ENCODE measurements around the gene DOCK8.
"Not testable (repeated sequence)": the region's sequence is repeated elsewhere in the genome, so short reads cannot be mapped to it uniquely, and the experiment has no call there.

Gene DOCK8

GRCh38 chr9:214648-215493, at the start of gene DOCK8:
TSS of gene DOCK8 (plus strand) at chr9:214865. CDS start at chr9:214977, 112 bp downstream.
- peak; percentile 40 for DNase-seq

GRCh38 chr9:169757-170156, 44.9 kb upstream of the DOCK8 start:
- DNase-seq = not testable (repeated sequence)

GRCh38 chr9:178140-178825, 36.4 kb upstream of the DOCK8 start:
- not testable (repeated sequence) for DNase-seq

- peak; percentile 95 for DNase-seq
Observed at GRCh38 chr9:178970-179383, 35.7 kb upstream of the DOCK8 start, which contains the start of gene ZNG1A. TSS of gene ZNG1A (minus strand) at chr9:179056. CDS start at chr9:178969, 87 bp downstream.

- DNase-seq = not testable (repeated sequence)
Observed at GRCh38 chr9:199601-200000, 15.1 kb upstream of the DOCK8 start.

GRCh38 chr9:206481-206880, 8.2 kb upstream of the DOCK8 start:
- DNase-seq = no peak

DNA sequence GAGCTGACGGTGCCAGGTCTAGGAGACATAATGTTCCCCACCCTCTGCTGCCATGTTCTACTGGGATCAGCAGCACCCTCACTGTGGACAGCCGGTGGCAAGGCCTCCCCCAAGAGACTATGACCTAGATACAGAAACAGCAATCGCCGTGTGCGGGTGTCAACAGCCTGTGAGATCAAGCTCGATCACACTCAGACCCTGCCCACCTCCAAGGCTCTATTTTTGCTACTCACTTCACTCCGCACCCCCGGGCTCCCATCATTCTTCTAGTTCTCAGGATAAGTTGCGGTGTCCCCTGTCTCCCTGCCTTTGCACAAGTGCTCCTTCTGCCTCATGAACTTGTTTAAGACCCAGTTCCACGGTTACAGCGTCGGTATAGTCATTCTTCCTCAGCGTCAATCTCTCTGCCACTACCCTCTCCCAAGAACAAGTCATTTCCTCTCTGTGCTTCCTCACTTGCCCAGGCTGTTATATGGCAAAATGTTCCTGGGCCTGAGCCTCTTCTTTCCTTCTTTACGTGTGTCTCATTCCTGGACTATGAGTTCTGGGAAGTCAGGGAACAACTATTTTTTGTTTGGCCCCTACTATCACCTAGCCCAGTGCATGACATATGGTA, 5.4 kb upstream of the DOCK8 start:
- DNase-seq = no peak

DNA sequence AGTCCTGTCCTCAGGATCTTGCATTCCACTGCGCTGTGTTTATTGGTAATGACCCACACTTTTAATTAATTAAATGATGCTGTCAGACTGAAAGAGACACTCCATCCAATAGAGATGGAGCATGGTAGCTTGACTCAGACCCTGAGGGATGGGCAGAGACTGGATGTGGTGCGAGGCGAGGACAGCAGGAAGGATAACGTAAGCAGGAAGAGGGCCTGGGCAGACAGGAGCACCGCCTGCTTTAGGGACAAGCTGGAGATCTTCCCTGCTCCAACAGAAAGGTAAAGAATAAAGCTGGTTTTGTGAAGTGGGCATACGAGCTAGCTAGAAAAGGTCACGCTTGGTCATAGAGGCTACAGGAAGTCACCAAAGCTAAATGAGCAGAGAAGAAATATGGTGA, 3.6 kb upstream of the DOCK8 start:
- no peak for DNase-seq

DNA sequence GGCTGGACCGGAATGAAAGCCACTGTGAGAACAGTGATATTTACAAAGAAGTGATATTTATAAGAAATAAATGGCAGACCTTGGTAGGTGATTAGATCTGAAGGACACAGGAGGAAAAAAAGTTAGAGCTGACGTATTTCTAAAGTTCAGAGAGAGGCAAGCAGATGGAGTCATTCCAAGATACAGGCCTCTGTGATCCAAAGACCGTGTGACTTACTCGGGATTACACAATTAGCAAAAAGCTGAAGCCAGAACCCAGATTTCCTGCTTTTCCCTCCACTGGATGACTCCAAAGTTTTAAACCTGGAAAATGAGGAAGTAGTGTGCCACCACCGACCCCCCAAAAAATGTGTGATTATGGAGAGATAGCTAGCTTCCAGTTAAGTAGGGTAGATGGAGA, 3.1 kb upstream of the DOCK8 start:
- no peak for DNase-seq

DNA sequence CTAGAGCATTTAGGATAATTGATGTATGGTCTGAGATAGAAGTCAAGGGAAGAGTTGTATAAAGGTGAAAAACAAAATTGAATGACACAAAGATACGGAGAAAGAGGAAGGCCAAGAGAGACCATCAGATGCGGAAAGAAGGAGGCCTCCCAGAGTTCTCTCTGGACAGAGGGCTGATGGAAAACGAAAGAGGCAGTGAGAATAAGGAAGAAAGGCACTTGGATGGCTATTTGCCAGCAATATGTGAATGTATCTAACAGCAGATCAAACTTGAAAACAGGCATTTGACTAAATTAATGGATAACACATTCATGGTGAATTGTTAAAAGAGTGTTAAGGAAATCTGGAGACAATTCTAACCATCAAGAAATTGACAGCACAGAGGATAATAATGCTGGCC, 2.4 kb upstream of the DOCK8 start:
- no peak for DNase-seq

- not testable (repeated sequence) for DNase-seq
Observed at GRCh38 chr9:213901-214300, 764 bp upstream of the DOCK8 start.

- no peak for DNase-seq
Observed at GRCh38 chr9:214351-214647, 366 bp upstream of the DOCK8 start.

GRCh38 chr9:215631-216155, 1.0 kb downstream of the DOCK8 start:
- DNase-seq = no peak

DNA sequence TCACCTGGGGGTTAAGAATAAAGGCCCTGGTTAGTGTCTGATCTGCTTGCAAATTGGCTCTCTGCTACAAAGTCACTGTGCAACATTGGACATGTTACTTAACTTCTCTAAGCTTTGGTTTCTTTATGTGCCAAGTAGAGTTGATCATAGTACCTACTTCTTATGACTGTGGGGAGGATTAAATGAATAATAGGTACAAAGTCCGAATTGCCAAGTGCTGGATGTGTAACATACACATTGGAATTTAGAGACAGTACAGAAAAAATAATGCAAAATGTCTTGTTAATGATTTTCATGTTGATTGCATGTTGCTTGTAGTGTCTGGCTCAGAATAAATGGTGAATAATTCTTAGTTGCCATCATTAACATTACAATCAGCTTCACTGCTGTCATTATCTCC, 2.2 kb downstream of the DOCK8 start:
- no peak for DNase-seq

GRCh38 chr9:217950-218349, 3.3 kb downstream of the DOCK8 start:
- DNase-seq = no peak

GRCh38 chr9:219036-219435, 4.4 kb downstream of the DOCK8 start:
- not testable (repeated sequence) for DNase-seq

- DNase-seq = no peak
Observed at GRCh38 chr9:219670-220365, 5.2 kb downstream of the DOCK8 start.

GRCh38 chr9:221989-222776, 7.5 kb downstream of the DOCK8 start:
- DNase-seq = no peak

DNA sequence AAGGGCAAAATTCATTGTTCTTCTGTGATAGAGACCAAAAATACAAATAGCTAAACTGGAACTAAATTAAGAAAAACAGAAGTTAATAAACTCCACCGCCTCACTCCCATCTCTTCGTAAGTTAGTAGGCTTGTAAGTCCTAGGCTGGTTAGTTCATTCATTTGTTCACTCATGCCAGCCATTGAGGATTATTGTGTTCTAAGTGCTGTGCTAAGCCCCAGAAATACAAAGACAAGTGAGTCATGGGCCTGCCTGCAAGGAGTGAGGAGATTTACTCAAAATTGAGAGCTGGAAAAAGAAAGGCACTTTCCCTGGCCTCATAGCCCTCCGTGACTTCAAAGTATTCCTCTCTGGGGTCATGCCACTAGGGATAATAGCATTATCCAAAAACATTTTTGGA, 8.5 kb downstream of the DOCK8 start:
- no peak for DNase-seq

- DNase-seq = no peak
Observed at GRCh38 chr9:224026-224425, 9.4 kb downstream of the DOCK8 start.

DNA sequence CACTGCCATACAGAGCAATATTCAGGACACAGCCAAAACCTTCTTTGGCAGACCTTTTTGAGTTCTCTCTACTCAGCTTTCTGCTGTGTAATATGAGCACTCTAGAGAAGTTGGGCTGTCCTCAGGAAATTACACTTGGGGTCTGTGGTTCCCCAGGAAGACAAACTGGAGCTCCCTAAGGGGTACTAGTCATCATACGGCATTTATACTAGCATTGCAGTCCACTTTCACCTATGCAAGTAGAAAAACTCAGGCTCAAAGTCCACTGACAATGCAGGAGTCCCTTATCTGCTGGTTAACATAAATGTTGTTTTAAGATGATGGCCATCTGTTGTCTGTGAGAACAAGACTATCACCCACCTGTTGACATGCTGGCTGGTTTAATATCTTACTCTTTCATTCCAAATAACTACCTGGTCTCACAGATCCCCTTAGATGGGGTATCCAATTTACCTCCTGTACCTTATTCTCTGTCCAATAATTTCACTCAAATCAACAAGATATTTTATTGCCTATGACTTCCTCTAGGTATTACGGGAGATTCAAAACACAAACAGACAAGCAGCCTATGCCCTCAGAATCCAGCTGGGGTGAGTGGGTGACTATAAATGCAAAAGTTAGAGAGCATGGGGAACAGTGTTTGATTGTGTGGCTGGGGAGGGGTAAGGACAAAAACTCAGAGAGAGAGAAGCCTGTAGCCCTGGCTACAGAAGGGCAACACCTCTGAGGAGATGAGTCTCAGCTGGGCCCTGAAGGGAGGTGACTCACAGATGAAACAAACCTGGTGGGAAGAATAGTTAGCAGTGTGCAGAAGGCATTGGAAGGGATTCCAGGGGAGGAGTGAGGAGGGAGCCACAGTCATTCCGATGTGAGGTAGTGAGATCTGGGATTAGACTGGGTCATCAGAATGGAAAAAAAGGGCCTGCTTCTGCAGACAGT, 10.2 kb downstream of the DOCK8 start:
- DNase-seq = peak; percentile 49
